Endothelial cell (in vitro differentiated cells): ENCODE measurements around the gene RMP24. TPM values are rescaled to one million over a fixed set of nuclear protein-coding genes. Genes with fewer than 3 reads are reported as not detected.

Experiments used
- DNase-seq: peaks from one replicate; pipeline ENCODE4 v3.0.0; 2021; ENCODE audit warnings: low spot score
- H3K27ac Mint-ChIP-seq: one replicate; pipeline ENCODE4 v1.8.0; 2021; ENCODE audit warnings: mixed read lengths, inconsistent platforms; ENCODE audit not compliant: unreplicated experiment
- H3K27me3 Mint-ChIP-seq: one replicate; pipeline ENCODE4 v1.8.0; 2021; ENCODE audit warnings: mild to moderate bottlenecking, moderate library complexity, mixed read lengths, inconsistent platforms; ENCODE audit not compliant: unreplicated experiment
- H3K36me3 Mint-ChIP-seq: one replicate; pipeline ENCODE4 v1.8.0; 2021; ENCODE audit warnings: mild to moderate bottlenecking, low read depth, mixed read lengths, inconsistent platforms; ENCODE audit not compliant: unreplicated experiment
- H3K4me1 Mint-ChIP-seq: one replicate; pipeline ENCODE4 v1.8.0; 2021; ENCODE audit warnings: mild to moderate bottlenecking, mixed read lengths, inconsistent platforms; ENCODE audit not compliant: unreplicated experiment
- H3K4me3 Mint-ChIP-seq: one replicate; pipeline ENCODE4 v1.8.0; 2021; ENCODE audit warnings: mild to moderate bottlenecking, mixed read lengths, inconsistent platforms; ENCODE audit not compliant: unreplicated experiment
- H3K9me3 Mint-ChIP-seq: one replicate; pipeline ENCODE4 v1.8.0; 2021; ENCODE audit warnings: mixed read lengths, inconsistent platforms; ENCODE audit not compliant: unreplicated experiment
- CTCF ChIP-seq: fragments of 200-600 bp; sonication (generic); IDR thresholded peaks from one replicate; pipeline ENCODE4 v1.5.0; 2021; ENCODE audit warnings: antibody characterized with exemption; ENCODE audit not compliant: unreplicated experiment
- microRNA-seq: library from miRNA; unstranded; fragments of <30 nt; microRNA quantifications from one replicate; pipeline ENCODE4, GENCODE V29; 2020; ENCODE audit not compliant: unreplicated experiment
- total RNA-seq: library from RNA; stranded (reverse); fragmentation: NEBNext Ultra II Directional; extraction: Animal tissue kit (Norgen Biotek cat#: 25700); gene quantifications from one replicate; pipeline ENCODE4 v1.2.1, GENCODE V29; 2021; ENCODE audit not compliant: unreplicated experiment

The RMP24 gene

GRCh38 chr18:36028859-36029258 lies 56.4 kb downstream of the RMP24 start:
- DNase-seq, result no peak
- Mint-ChIP-seq H3K9me3 (no peaks in the 10 kb centered on the region), H3K27ac (peak overlapping the region; percentile 75), H3K4me1 (peaks cover 29% of the 10 kb centered on the region), H3K4me3 (no peak overlapping the region), H3K27me3 (no peaks in the 10 kb centered on the region), H3K36me3 (peaks cover 14% of the 10 kb centered on the region)
- TF ChIP-seq CTCF, result no peak

Small RNA genes within 50 kb of the gene (microRNA-seq; reads per million reads assigned to microRNA genes)
- 0.28 reads per million for gene MIR3929

Other genes starting within 250 kb of the RMP24 start
- 58.4 TPM for gene RPRD1A, start 94.9 kb downstream of the RMP24 start, total RNA-seq
- 28.2 TPM for gene SLC39A6, start 156.7 kb downstream of the RMP24 start, total RNA-seq
- gene ELP2, start 157.2 kb downstream of the RMP24 start, total RNA-seq, result 90.5 TPM
- gene MOCOS, start 214.8 kb downstream of the RMP24 start, total RNA-seq, result 0.56 TPM